ENCODE data around the gene ZNF614.
A peak's percentile ranks its signal among the peaks of the same experiment; 100 is the strongest.
"Not testable (repeated sequence)": the region's sequence is repeated elsewhere in the genome, so short reads cannot be mapped to it uniquely, and the experiment has no call there.

ZNF614 gene

GRCh38 chr19:51986309-51987291 is 41.6 kb downstream of the ZNF614 start, which contains the start of gene ZNF350:
Gene ZNF350 (minus strand): TSS chr19:51986840. CDS start chr19:51974360, 12,480 bp downstream.
- DNase-seq (ENCODE audit: low read depth) = peak; percentile 95

GRCh38 chr19:51983361-51983760 is 44.8 kb downstream of the ZNF614 start:
- no peak for DNase-seq (ENCODE audit: low read depth)

- not testable (repeated sequence) for DNase-seq (ENCODE audit: low read depth)
These were observed 47.3 kb downstream of the ZNF614 start for GRCh38 chr19:51980926-51981325.

GRCh38 chr19:51980116-51980736 is 48.0 kb downstream of the ZNF614 start:
- DNase-seq (ENCODE audit: low read depth) = no peak

DNA sequence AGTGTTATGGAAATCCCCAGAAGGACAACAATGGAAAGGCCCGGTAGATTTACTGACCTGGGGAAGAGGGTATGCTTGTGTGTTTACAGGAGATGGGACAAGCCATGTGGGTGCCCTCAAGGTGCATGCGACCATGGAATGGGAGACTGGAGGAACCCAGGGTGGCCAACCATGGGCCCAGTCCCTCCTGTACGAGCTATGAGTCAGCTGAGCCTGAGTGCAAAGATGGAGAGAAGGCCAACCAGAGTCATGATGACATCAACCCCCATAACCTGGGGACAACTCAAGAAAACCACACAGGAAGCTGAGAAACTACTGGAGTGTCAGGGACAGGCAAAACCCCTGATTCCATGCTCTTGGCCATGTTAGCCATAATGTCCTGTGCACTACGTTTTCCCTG is 49.3 kb downstream of the ZNF614 start:
- DNase-seq (ENCODE audit: low read depth) = no peak

GRCh38 chr19:51977346-51977745 is 50.8 kb downstream of the ZNF614 start:
- DNase-seq (ENCODE audit: low read depth) = no peak

GRCh38 chr19:51976852-51977251 is 51.3 kb downstream of the ZNF614 start:
- no peak for DNase-seq (ENCODE audit: low read depth)

DNA sequence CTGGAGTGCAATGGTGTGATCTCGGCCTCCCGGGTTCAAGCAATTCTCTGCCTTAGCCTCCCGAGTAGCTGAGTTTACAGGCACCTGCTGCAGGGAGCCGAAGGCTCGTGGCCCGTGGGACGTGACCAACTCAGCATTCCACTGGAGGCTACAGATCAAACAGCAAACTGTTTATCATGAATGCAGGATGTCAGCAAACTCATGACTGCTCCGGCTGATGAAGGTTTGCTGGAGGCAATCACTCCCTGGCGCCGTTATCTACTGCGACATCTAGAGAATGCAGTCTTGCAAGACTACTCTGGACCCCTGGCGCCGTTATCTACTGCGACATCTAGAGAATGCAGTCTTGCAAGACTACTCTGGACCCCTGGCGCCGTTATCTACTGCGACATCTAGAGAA is 52.4 kb downstream of the ZNF614 start:
- DNase-seq (ENCODE audit: low read depth) = not testable (repeated sequence)

- DNase-seq (ENCODE audit: low read depth) = peak; percentile 17
These were observed 56.6 kb downstream of the ZNF614 start for GRCh38 chr19:51971624-51972023.

- DNase-seq (ENCODE audit: low read depth) = no peak
These were observed 57.5 kb downstream of the ZNF614 start for GRCh38 chr19:51970718-51971117.

- DNase-seq (ENCODE audit: low read depth) = no peak
These were observed 62.6 kb downstream of the ZNF614 start for GRCh38 chr19:51965583-51965982.
